SKM-1 (cell line): Measurements from ENCODE around the gene RGS14.
"Not testable (repeated sequence)": the region's sequence is repeated elsewhere in the genome, so short reads cannot be mapped to it uniquely, and the experiment has no call there.

Experiments
- DNase-seq: peaks from one replicate; lab custom pipeline; 2025; ENCODE audit not compliant: unreplicated experiment; lab: John Stamatoyannopoulos, UW

Gene RGS14

DNA sequence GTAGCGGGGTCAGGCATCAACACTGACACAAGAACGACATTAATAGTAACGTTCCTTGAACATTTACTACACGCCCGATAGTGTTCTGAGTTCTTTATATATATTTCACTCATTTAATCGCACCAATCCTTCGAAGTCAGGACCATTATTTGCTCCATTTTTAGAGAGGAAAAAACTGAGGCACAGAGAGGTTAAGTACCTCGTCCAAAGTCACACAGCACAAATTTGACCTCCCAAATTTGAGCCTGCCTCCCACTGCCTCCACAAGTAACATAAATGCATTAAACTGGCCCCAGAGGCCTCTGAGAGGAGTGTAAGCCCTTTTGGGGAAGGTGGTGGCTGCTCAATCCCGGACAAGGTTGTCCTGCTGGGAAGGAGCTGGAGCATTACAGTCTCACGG, 5.8 kb downstream of the RGS14 start:
- no peak for DNase-seq

DNA sequence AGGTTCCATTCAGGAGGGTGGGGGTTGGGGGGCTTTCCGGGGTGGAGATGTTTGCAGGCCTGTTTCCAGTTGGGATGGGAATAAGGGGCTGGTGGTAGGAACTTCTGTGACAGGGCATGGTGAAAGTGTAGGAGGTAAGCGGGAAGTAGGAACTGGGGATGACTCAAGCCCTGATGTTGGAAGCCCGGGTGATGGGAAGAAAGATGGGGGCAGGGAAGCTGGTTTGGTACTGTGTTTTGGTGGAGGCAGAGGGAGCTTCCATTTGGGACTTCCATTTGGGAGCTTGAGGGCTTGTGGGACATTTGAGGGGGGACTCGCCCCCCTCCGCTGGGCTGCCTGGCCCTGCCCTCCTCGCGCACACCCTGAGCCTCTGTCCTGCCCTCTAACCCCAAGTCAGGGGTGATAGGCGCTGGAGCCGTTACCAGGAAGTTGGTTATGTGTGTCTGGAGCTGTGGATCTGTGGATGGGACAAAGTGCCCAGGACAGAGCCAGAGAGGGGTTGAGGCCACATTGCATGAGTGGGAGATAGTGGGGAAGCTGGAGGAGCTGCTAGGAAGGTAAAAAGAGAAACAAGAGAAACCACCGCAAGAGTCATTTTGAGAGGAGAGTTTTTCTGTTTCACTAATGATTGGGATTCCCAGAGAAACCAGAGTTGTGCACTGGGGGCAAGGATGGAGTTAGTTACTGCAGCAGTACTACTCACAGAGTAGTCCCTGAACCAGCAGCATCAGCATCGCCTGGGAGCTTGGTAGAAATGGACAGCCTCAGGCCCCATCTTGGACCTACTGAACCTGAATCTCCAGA, 6.6 kb downstream of the RGS14 start:
- DNase-seq: no peak

DNA sequence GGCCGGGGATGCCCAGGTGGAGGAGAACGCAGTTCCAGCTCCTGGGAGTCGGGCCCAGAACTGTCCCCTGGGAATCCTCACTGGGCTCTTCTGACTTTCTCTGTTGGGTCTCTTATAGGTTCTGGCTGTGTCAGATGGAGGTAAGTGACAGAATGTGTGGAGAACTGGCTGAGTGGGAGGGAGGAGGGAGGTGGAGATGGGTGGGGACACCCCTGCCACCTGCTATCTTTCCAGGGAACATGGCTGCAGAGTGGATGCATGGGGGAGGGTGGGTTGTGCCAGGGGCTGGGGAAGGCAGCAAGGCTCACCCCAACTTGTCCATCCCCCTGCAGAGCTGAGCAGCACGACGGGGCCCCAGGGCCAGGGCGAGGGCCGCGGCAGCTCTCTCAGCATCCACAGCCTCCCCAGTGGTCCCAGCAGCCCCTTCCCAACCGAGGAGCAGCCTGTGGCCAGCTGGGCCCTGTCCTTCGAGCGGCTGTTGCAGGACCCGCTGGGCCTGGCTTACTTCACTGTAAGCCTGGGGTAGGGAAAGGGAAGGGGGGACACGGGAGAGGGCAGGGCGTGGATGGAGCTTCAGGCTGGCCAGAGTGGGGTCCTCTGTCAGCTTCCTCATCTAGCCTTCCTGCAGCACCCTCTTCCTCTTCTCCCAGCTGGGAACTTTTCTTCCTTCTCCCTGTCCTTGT, 8.3 kb downstream of the RGS14 start:
- no peak for DNase-seq

DNA sequence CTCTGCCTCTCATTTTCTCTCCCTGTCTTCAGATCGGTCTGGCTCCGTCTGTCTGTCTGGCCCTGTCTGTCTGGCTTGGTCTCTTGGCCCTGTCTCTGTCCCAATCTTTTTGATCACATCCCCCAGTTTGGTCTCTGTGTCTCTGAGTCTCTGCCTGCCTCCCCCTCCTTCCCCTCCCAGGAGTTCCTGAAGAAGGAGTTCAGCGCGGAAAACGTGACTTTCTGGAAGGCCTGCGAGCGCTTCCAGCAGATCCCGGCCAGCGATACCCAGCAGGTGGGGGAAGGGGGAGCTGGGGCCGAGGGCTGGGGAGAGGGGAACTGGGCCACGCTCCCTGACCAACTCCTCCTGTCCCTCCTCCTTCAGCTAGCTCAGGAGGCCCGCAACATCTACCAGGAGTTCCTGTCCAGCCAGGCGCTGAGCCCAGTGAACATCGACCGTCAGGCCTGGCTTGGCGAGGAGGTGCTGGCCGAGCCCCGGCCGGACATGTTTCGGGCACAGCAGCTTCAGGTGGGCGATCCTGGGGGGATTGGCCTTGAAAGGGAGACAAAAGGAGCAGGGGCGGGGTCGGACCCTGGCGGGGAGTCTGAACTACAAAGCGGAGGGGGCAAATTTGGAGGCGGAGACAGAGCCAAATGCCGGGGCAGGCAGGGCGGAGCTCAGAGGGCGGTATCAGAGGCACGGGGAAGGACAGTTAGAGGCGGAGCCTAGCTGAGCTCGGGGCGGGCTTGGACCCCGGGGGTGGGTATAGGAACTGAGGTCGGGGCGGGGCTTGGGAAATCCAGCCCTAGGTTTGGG, 9.0 kb downstream of the RGS14 start:
- DNase-seq: no peak

DNA sequence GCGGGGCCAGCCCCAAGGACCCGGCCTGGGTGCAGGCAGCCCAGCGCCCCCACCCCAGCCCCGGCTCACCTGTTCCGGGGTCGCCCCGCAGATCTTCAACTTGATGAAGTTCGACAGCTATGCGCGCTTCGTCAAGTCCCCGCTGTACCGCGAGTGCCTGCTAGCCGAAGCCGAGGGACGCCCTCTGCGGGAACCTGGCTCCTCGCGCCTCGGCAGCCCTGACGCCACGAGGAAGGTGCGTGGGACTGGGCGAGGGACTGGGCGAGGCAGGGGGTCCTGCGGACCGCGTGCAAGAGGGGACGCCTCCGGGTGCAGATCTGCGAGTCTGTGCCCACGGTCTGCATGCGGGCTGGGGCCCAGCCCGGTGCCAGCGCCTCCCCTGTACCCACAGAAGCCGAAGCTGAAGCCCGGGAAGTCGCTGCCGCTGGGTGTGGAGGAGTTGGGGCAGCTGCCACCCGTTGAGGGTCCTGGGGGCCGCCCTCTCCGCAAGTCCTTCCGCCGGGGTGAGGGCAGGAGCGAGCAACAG, 9.7 kb downstream of the RGS14 start:
- no peak for DNase-seq

DNA sequence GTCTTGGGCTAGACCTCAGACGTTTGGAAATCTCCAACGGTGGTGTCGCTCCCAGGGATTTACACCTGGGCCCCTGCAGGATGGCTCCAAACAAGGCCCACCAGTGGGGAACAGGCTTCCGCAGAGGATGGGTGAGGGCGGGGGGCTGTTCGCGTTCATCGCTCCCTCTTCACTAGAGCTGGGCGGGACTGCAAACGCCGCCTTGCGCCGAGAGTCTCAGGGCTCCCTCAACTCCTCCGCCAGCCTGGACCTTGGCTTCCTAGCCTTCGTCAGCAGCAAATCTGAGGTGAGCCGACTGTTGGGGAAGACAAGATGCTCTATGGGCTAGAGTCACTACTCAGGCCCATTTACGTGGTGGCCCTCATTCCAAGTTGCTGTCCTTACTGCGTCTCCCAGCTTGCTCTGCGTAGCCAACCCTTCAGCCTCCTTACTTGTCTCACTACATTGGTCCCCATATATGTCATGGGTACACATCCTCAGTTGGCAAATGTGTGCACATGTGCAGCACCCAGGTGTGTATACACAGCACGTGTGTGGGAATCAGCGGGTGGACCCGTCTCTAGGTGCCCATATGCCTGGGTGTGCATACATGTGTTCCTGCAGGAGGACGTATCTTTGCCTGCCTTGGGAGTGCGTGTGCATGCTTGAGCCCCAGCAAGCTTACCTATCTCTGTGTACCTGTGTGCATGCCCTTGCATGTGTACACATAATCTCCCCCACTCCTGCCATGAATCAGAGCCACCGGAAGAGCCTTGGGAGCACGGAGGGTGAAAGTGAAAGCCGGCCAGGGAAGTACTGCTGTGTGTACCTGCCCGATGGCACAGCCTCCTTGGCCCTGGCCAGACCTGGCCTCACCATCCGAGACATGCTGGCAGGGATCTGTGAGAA, 10.5 kb downstream of the RGS14 start:
- no peak for DNase-seq

DNA sequence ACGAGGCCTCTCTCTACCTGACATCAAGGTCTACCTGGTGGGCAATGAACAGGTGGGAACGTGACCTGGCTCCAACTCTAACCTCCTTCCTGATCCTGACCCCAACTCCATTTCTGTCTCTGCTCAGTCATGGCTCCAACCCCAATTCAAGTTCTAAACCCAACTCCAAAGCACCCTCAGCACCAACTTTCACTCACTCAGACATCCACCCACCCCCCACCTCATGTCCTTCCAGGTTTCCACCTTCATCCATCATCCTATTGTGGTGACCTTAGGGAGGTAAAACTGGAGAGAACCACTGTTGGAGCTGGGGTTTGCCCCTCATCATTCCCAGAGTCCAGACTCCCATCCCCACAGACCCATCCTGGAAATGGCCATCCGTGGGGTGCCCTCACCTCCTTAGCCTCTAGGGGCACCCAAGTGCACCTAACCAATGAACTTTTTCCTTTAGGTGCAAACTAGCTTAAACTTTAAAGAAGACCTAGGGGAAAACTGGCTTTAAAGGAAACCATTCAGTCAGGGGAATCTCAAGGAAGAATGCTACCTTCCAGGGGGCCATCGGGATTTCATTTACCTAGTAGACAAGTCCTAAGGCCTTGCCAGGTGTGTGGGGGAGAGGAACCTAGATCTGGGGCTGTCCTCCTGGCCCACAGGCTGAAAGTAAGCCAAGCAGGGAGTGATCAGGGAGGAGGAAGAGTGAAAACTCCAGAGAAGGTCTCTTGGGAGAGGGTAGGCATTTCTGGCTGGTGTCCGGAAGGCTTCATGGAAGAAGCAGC, 11.3 kb downstream of the RGS14 start:
- no peak for DNase-seq

DNA sequence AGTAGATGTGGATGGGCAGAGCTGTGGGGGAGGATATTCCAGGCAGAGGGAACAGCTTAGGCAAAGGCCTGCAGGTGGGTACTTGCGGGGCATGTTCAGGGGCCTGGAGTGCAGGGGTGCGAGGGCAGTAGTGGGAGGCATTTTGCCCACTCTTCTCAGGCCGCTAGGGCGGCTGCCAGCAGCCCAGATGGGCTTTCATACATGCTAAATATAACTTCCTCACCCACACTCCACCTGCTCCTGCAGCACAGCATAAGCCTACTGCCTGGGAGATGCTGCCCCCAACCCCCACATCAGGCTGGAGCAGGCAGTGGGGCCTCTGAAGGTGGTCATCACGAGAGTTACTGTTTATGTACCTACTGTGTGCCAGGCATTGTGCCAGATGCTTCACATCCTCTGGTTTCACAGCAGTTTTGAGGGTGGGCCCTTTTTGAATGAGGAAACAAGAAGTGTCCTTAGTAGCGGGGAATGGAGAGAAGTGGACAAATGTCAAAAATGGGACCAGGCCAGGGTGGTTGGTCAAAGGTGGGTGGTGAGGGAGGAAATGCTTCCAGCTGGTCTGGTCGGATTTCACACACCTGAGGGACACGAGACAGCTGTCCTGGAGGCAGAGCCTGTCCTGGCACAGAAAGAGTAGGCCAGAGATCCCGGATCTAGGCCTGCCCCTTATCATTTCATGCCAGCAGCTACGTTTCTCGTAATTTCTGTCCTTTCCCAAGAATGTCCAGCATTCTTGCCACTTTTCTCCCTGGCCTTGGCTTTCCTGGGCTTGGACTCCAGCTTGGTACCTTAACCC, 12.1 kb downstream of the RGS14 start:
- no peak for DNase-seq

DNA sequence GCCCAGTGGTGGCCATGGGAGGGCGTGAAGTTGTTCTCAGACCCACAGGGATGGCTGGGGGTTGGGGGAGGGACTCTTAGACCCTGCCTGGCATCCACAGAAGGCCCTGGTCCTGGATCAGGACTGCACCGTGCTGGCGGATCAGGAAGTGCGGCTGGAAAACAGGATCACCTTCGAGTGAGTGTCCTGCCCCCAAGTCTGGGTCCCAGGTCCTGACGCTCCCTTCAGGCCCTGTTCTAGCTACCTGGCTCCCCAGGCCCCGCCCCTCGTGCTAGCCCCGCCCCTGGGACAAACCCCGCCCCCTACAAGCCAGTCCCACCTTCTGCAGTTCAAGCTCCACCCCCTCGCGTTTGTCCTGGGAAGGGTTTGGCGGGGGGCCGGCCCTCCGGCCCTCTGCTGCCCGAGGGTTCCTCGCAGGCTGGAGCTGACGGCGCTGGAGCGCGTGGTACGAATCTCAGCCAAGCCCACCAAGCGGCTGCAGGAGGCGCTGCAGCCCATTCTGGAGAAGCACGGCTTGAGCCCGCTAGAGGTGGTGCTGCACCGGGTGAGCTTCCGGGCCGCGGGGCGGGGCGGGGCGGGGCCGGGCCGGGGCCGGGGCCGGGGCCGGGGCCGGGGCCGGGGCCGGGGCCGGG, 12.9 kb downstream of the RGS14 start:
- no peak for DNase-seq

DNA sequence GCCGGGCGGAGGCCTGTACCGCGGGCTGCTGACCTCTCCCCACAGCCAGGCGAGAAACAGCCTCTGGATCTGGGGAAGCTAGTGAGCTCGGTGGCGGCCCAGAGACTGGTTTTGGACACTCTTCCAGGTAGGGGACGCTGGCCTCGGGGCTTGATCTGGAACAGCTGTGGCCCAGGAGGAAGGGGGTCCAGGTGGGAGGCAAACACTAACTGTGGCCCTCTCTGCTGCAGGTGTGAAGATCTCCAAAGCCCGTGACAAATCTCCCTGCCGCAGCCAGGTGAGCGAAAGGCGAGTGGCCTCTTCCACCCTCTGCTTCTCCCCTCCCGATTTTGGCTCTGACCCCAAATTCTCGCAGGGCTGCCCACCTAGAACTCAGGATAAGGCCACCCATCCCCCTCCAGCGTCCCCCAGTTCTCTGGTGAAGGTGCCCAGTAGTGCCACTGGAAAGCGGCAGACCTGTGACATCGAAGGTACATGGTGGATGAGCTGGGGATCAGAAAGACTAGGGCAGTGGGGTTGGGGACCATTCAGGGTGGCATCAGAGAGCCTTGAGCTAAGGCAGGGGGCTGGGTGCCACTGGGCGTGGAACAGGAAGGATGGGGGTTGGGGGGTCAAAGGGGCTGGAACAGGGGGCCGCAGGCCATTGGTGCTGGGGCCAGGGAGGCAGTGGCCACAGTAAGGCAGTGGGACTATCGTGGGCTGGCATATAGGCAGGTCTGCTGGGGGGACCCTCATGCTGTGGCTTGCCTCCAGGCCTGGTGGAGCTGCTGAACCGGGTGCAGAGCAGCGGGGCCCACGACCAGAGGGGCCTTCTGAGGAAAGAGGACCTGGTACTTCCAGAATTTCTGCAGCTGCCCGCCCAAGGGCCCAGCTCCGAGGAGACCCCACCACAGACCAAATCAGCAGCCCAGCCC, 13.7 kb downstream of the RGS14 start:
- no peak for DNase-seq

DNA sequence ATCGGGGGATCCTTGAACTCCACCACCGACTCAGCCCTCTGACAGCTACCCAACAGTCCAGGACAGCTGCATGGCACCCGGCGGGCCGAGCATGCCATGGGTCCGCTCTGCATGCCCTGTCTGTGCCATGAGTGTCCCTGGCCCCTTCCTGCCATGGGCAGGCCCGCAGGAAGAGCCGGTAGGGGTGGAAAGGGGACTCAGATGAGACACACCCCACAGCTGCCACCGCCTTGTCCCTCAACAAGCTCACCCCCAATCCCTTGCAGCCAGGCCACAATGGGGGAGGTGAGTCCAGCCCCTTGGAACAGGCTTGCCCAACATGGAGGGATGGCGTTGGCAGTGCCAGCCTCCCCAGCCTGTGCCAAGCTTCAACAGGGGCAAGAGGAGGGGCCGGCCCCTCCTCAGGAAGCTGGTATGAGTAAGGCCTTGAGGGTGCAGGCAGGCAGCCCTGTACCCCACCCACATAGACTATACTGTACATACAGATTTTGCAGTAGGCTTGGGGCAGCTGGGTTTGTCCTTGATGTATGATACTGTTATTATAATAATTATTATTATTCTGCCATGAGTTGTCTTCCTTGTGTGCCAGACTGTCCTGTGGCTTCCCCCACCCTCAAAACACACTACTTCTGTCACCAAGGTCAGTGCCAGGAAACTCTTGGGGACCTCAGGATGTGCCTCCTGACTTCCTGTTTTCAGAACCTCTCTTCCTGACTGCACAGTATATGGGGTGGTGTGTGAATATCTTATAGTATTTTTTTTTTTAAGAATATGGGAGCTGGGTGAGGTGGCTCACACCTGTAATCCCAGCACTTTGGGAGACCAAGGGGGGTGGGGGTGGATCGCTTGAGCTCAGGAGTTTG, 14.5 kb downstream of the RGS14 start:
- no peak for DNase-seq

DNA sequence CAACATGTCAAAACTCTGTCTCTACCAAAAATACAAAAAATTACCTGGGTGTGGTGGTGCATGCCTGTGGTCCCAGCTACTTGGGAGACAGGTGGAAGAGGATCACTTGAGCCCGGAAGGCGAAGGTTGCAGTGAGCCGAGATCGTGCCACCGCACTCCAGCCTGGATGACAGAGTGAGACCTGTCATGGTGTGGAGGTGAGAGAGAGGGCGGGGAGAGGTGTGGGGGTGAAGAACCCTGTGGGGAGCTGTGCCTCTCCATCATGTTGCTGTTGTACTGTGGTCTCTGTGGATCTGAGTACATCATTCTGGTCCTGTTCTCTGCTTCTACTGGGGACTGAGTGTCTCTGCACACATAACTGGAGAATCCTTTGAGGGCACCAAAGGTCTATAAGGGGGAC, 15.2 kb downstream of the RGS14 start:
- DNase-seq: no peak

DNA sequence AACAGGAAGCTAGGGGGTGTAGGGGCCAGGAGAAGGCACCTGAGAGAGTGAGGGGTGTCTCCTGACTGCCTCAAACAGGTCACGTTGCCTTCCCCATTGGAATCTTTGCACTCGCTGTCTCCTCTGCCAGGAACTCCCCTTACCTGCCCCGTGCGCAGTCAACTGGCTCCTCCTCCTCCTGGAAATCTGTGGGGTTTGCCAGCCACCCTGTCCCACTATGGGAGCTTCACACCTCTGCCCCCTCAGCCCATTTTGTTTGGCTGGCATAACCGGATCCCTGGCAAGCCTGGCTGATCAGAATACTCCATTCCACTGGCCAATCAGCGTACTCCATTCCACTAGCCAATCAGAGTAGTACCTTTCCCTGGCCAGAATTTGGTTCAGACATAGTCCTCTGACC, 16.1 kb downstream of the RGS14 start:
- no peak for DNase-seq

DNA sequence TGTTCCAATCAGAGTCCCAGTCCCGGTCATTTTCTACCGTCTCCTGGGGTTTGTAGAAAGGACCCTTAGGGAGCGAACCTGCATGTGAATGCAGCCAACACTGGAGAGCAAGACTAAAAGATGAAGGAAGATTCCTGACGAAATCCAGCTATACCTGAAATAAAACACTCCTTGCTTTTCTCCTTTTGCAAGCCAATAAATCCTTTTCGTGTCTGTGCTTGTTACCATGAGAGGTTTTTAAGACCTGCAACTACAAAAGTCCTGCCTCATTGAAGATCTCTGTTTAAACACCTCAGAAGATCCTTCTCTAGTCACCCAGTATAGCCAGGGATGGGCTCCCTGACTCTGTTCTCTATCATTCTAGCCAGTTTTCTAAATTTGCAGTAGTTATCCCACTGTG, 16.5 kb downstream of the RGS14 start:
- no peak for DNase-seq

DNA sequence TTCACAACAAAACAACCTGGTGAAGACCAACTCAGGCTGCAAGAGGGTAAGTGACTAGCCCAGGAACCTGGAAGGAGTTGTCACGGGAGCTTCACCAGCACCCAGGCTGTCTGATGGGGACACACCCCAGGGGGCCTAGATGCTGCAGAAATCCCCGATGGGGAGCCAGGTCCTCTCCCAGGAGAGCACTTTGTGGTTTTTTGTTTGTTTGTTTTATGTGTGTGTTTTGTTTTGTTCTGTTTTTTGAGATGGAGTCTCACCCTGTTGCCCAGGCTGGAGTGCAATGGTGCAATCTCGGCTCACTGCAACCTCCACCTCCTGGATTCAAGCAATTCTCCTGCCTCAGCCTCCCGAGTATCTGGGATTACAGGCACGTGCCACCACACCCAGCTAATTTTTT, 17.8 kb downstream of the RGS14 start:
- not testable (repeated sequence) for DNase-seq

DNA sequence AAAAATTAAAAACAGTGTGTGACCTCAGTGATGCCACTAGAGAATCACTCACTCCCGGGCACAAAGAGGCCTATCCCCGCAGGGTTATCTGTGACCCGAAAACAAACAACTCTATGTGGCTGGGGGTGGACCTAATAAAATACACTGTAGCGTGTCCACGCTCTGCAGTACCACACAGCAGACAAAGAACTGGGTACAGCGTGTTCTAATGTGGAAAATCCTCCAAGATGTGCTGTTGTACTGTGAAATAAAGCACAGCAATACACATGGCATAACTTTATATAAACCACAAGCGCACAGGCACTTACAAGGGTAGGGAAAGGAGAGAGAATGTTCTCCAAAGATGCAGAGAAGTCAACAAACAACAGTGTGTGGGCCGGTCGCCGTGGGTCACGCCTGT, 18.4 kb downstream of the RGS14 start:
- DNase-seq: no peak
